GM12864 (cell line): Measurements from ENCODE around the gene GSC2.

Experiments used
- DNase-seq: peaks from one replicate; pipeline ENCODE4 v3.0.0-alpha.2; 2011; ENCODE audit warnings: low read depth
- H3K4me3 ChIP-seq: 2 replicates; pipeline ENCODE4 v1.5.1; 2011; ENCODE audit warnings: mild to moderate bottlenecking, low read depth, low read length, control low read depth
- CTCF ChIP-seq: IDR thresholded peaks from 2 replicates; pipeline ENCODE4 v1.5.1; 2011; ENCODE audit warnings: low read depth, mild to moderate bottlenecking, moderate library complexity, low read length, control low read depth, inconsistent platforms; ENCODE audit errors: missing control alignments

The GSC2 gene

GRCh38 chr22:19139974-19140373 is 10.1 kb downstream of the GSC2 start:
- TF ChIP-seq CTCF = no peak

GRCh38 chr22:19139001-19139356 is 11.1 kb downstream of the GSC2 start:
- DNase-seq = no peak
- no peak overlapping the region for H3K4me3 ChIP-seq
- TF ChIP-seq CTCF = no peak

More at GRCh38 chr22:19139974-19140373, 10.1 kb downstream of the GSC2 start:
- DNase-seq = no peak
- H3K4me3 ChIP-seq = no peak overlapping the region

GRCh38 chr22:19138217-19139000 is 11.7 kb downstream of the GSC2 start:
- TF ChIP-seq CTCF = no peak
- H3K4me3 ChIP-seq = no peak overlapping the region
- no peak for DNase-seq

- TF ChIP-seq CTCF = no peak
- DNase-seq = no peak
- no peak overlapping the region for H3K4me3 ChIP-seq
These were observed 12.5 kb downstream of the GSC2 start for GRCh38 chr22:19137384-19138216.

- DNase-seq = no peak
- no peak overlapping the region for H3K4me3 ChIP-seq
- no peak for TF ChIP-seq CTCF
These were observed 13.2 kb downstream of the GSC2 start for GRCh38 chr22:19136915-19137314.

- DNase-seq = no peak
- no peak for TF ChIP-seq CTCF
- no peak overlapping the region for H3K4me3 ChIP-seq
These were observed 15.2 kb downstream of the GSC2 start for GRCh38 chr22:19134874-19135273.
